GM19467 (cell line): ENCODE results near the gene SPECC1.
"Not testable (repeated sequence)": the region's sequence is repeated elsewhere in the genome, so short reads cannot be mapped to it uniquely, and the experiment has no call there.

Experiments used
- ATAC-seq: cut with Tn5 transposase; IDR thresholded peaks from one replicate; pipeline ENCODE4 v1.9.1; 2021; ENCODE audit warnings: mild to moderate bottlenecking, moderate library complexity; ENCODE audit not compliant: unreplicated experiment

SPECC1 gene

DNA sequence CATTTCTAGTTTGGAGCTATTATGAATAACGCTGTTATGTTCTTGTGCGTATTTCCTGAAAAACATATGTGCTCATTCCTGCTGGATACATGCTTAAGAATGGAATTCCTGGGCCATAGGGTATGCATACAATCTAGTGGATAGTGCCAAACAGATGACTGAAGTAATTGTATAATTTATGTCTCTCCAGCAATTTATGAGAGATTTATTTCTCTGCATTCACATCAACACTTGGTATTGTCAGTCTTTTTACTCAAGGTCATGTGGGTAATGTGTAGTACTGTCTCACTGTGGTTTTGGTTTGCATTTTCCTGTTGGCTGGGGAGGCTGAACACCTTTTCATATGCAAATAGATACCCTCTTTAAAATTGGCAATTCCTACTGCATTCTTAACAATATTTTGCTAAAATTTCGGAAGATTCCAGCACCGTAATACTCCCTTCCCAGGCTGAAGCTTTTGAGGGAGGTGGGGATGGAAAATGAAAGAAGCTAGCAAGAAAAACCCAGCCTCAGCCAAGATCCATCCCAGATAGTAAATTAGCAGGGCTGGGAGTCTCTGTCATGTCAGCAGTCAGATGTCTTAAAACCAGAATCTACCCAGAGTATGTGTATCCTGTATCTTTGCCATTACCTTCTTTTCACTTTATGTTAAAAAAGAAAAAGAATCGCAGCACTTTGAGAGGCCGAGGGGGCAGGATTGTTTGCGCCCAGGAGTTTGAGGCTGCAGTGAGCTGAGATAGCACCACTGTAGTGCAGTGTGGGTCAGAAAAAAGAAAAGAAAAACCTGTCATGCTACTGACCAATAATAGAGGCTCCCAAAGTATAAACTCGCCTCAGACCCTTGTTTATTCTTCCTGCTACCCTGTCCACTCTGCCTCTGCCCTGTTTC, 253.3 kb downstream of the SPECC1 start:
- no peak for ATAC-seq

DNA sequence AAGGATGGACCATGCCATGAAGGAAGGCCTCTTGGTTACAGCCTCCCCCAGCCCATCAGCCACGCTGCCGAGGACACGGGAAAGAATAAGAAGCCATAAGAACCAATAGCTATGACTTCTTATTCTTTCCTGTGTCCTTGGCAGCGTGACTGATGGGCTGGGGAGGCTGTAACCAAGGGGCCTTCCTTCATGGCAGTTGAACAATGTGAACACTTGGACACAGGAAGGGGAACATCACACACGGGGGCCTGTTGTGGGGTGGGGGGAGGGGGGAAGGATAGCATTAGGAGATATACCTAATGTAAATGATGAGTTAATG, 253.9 kb downstream of the SPECC1 start:
- not testable (repeated sequence) for ATAC-seq

DNA sequence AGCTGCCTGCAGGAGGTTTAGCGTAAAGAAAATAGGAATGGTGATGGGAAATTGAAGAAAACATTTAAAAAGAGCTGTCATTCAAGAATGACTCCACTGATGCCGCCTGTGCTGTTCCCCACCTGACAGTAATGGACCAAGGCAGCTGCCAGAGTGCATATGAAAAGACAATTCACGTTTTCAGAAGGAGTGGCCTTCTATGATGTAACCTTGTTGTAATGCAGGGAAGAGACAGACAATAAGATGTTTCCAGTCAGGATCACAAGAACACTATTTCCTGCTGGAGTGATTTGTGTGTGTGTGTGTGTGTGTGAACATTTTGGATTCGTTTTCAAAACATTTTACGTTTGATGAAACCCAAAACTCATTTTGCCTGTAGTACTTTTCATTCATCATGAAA, 254.4 kb downstream of the SPECC1 start:
- no peak for ATAC-seq

DNA sequence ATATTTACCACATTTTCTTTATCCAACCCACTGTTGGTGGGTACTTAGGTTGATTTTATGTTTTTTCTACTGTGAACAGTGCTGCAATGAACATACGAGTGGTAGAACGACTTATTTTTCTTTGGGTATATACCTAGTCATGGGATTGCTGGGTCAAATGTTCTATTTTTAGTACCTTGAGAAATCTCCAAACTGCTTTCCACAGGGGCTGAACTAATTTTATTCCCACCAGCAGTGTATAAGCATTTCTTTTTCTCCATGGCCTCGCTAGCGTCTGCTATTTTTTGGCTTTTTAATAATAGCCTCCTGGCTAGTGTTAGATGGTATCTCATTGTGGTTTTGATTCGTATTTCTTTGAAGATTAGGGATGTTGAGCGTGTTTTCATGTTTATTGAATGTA, 255.8 kb downstream of the SPECC1 start:
- no peak for ATAC-seq

DNA sequence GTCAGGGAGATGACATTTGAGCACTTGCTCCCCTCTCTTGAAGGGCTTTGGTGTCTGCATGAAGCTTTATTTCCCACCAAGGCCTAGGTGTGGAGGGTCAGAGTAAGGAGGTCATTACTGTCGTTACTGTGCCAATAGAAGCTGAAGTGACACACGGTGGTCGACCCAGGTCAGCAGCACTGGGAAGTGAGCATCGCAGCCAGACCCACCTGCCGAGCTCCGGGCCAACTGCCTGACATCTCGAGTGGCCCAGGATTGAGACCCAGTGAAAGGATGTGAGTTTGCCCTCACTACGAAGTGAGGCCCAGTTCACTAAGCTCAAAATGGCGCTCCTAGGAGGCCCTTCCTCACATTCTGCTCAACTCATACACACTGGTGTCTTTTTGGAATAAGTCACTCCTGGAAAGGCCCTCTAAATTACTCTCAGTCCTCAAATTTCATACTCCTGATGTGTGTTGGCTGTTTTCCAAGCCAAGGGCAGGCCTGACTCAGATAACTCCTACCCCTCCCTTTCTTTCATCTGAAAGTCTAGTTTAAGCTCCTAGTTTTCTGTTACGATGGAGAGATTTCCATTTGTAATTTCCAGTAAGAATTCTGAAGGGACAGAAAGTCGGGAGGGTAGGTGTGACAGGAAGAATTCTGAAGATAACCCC, 257.8 kb downstream of the SPECC1 start:
- ATAC-seq, result no peak

DNA sequence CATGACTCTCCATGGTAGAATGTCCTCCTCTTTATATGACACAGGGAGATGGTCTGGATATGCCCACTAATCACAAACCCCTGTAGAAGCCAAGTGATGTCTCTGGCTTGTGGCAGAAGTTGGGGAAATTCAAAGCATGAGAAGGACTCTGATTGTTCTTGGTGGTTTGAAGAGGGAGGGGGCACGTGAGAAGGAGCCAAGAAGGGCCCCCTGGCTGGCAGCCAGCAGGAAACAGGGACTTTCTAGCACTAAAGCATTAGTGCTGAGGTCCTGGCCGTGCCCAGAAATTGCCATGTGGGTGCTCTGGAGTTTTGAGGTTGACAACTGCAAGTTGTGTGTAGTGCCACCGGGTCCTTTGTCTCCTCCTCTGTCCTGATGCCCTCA, 258.3 kb downstream of the SPECC1 start:
- no peak for ATAC-seq

DNA sequence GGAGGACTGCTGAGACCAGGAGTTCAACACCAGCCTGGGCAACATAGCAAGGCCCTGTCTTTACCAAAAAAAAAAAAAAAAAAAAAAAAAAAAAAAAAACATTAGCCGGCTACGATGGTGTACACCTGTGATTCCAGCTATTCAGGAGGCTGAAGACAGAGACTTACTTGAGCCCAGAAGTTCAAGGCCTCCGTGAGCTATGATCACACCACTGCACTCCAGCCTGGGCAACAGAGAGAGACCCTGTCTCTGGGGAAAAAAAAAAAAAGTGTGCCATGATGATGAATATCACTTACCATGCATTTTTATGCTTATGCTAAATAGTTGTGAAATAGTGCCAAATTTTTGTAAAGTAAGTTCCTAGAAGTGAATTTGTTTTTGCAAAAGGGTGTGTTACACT, 261.2 kb downstream of the SPECC1 start:
- no peak for ATAC-seq

DNA sequence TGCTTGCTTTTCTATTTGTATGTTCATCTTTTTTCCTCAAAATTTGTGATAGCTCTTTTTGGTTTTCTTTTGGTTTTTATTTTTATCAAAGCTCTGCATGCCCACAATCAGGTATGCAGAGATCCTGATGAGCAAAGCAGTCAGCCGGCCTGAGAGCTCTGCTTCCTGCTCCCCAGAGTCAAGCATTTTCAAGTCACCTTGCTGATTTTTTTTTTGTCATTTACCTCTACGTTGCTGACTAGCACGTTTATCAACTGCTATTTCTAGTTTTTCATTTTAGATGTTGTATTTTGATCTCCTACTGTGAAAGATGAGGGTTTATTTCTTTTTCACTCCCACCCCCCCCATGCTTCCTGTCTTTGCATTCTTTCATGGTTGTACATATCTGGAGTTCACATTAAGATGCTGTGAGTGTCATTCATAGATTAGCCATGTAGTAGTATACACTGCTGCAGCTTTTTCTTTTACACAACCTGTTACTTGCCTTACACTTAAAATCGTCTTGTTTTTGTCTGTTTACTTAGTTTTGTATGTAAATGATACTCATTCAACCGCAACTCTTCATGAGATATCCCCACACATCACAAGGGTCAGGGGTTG, 262.0 kb downstream of the SPECC1 start:
- no peak for ATAC-seq

DNA sequence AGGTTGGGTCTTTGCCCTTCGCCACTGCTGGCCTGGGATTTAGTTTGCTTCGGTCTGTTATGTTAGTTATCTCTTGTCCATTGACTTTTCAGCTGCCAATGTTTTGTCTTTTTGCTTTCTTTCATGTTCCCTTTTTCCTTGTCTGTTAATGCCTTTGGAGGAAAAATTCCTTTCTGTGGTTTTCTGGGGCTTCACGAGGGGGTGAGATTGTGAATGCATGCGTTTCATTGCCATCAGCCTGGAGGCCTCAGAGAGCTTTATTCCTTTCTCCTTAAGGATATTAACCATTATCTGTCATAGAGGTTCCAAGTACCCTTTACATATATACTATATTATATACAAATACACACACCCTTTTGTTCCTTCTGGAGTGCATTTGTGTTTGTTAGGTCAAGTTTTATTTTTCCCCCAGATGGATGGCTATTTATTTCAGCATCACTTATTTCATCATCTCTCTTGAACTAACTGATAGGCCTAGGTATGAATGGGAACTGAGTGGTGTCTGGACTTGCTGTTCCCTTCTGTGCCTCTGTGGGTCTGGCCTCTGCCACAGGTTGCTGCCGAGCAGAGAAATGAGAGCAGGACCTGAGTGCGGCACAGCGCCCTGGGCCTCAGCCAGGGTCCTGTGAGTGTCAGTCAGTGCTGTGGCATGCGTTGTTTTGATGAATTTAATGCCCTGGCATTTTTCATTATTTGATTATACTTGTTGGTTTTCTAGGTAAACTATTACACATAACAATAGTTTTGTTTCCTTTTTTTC, 264.8 kb downstream of the SPECC1 start:
- ATAC-seq, result no peak

DNA sequence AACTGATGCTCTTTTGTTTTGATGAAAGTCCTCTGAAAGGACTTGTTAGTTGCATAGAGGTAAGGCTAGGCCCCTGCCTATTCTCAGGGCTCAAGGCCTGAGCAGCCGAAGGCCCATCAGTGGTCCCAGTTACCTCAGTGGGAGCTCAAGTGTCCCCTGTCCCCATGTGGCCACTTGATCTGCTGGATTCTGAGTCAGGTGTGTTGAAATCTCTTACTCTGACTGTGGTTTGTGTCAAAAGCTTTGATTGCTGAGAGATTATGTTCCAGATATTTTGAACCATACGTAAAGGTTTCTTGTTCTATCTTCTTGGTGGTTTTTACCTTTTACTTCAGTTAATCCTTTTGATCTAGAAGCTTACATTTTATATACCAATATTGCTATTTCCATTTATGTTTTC, 266.5 kb downstream of the SPECC1 start:
- no peak for ATAC-seq

DNA sequence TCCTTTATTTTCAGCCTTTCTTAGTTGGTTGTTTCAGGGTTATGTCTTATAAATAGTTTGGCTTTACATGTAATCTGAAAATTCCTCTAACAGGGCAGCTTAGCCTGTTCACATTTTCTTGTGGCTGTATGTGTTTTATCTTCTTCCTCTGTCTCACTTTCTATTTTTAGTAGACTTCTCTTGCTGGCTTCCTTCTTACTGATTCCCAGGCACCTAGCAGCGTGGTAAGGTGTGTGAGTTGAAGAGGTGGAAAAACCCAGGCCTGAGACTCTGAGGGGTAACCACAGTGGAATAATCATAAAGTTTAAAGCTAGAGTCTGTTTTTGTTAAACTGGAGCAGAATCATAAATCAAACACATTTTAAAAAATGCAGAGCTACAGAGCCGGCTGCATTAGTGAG, 267.3 kb downstream of the SPECC1 start:
- ATAC-seq, result no peak

DNA sequence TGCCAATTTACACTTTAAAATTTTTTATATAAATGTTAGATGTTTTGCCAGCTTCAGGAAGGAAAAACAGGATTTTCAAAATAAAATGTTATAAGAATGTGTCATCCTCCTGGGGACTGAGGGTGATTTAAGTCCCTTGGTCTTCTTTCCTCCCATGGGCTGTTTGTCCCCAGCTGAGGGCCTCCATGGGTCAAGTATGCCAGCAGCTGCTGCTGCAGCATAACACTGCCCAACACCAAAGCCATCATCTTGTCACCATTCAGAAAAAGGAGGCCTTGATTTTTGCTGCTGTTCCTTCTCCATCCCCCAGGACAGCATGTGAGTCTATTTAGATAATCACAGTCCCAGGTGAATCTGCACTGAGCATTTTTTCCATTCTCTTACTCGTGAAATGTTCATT, 269.6 kb downstream of the SPECC1 start:
- ATAC-seq, result no peak

DNA sequence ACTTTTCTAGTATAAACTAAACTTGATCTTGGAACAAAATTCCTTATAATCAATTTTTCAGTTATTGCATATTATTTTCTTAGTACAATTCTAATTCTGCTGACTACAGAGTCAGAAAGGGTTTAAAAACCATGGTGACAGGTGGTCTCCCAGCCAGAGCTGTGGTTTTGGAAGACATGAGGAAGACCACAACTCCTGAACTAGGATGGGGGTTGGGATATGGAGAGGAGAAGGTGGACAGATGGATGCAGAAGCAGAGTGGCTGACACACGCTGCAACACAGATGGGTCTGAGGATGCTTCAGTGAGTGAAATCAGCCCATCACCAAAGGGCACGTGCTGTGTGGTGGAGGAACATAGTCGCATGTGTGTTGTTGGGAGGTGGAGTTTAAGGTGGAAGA, 270.5 kb downstream of the SPECC1 start:
- ATAC-seq, result no peak

DNA sequence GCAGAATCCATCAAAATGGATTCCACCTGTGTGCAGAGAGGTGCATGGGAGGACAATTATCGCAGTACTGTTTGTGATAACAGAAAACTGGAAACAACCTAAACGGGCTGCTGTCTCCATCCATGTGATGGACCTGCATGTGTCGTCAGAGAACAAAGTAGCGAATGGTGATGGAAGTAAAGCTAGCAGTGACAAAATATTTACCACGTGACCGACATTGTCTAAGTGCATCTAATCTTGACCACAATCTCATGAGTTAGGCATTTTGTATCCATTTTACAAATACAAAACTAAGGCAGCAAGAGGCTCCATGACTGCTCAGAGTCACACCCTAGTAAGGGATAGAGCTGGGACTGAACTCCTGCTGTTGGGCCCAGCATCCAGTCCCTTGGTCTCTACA, 270.9 kb downstream of the SPECC1 start:
- ATAC-seq, result no peak

DNA sequence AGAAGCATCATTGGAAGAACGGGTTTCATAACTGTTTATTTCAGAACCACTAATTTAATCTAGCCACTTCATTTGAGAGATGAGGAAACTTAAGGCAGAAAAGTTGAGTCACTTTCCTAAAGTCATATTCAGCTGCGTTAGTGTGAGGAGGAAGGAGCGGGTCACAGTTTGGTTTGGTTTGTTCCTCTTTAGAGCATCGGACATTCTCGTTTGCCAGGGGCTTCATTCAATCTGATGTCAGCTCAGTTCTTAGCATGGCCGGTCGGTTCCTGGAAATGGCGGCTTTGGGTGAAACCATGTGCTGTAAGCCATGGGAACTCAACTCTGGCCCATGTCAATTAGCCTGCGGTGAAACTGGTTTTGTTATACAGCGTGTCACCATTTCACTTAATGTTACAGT, 271.7 kb downstream of the SPECC1 start:
- ATAC-seq, result no peak

DNA sequence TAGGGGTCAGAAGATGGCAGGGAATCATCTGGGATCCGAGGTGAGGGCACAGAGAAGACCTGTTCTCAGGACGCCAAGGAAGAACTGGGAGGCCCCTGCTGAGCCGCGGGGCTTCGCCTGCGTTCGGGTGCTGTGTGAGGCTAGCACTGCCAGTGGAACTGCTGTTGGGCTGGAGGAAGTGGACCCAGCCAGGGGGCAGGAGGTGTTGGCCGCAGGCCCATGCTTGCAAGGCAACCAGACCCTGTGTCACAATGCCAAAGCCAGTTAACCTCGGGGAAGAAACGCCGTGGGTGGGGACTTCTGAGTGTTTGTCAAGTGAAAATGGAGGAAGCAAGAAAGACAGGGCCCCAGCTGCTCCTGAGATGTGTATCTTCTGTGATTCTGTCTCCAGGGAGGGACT, 272.7 kb downstream of the SPECC1 start:
- ATAC-seq, result no peak

DNA sequence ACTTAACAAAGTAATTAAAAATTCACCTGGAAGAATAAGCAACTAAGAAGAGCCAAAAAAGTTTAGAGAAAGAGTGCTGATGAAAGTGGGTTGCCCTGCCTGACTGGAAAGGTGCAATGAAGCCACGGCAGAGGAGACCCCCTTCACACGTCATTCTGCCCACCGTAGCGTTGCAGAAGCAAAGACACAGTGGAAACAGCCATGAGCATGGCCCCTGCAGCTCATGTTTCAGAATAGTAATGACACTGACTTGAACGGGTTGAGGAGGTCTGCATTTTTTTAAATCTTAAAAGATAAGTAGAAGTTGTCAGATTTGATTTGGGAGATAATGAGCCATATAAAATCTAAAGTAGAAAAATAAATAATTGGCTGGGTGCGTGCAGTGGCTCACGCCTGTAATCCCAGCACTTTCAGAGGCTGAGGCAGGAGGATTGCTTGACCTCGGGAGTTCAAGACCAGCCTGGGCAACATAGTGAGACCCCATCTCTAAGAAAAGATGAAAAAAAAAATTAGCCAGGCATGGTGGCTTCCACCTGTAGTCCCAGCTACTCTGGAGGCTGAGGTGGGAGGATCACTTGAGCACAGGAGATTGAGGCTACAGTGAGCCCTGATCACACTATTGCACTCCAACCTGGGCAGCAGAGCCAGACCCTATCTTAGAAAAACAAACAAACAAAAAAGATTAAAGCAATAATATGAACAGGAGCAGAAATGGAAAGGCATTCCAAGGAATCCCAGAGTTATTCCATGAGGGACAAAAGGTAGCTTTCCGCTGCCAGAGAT, 273.6 kb downstream of the SPECC1 start:
- no peak for ATAC-seq

DNA sequence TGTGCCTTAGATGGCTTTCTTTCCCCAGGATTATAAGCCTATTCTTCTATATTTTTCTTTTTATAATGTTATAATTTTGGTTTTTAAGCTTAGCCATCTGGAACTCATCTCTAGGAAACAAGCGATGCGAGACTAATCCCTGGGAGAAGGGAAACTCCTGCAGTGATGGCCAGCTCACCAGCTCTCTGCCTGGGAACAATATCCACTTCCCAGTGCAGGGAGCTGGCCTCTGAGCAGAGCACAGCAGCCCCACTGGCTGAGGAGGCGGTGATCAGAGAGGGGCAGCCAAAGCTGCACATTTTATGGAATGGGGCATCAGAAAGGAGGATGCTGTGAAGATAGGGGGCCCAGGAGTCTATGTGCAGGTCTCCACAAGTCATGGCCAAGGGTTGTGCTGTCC, 274.9 kb downstream of the SPECC1 start:
- ATAC-seq, result no peak

DNA sequence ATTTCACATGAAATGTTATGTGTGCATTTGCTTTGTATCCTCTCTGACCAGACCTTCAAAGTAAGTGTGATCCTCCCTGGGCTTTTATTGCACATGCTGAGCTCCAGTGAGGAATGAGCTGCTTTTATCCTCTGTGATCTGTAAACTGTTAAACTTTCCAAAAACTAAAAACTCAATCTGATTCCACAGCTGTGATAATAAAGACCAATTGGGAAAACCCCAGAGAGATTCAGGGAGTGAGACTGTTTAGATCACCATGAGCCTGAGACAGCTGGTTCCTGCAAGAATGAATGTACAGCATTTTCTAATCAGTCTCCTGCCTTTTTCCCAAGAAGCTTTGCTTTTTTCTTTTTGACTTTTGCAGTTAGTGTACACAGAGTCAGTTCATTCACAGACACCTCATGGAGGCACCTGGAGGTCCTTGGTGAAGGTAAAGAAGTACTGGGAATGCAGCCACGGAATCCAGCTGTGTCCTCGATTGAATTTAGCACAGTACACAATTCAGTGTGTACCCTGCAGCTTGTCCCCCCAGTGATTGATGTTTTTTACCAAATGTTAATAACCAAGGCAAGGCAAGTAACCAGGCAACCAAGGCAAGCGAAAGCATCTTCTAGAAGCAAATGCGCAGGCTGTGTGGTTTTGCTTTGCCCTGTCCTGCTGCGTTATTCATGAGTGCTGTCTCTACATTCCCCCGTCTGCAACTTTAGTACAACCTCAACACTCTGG, 275.6 kb downstream of the SPECC1 start:
- ATAC-seq, result no peak

DNA sequence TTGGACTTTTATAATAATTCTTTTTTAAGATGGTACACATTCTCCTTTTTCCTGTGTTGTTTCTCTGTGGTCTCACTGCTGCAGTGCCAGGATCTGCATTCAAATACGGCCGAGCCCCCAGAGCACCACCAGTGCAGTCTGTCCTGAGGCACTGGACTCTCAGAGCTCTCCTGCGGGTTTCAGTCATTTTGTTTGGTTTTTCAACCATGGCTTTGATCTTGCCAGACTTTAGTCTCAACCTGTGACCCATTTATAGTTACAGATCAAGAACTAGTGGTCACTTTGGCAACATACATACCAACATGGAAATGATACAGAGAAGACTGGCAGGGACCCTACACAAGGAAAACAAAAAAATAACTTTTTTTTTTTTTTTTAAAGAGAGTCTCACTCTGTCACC, 280.8 kb downstream of the SPECC1 start:
- ATAC-seq, result no peak
